HepG2 (cell line): ENCODE data around the gene PJA2. TPM values are rescaled to one million over a fixed set of nuclear protein-coding genes. Genes with fewer than 3 reads are reported as not detected.
A peak's percentile ranks its signal among the peaks of the same experiment; 100 is the strongest.

Experiments used
- ATAC-seq: fragments of 200-7000 bp; cut with Tn5 transposase; 3 replicates; pipeline ENCODE4 v1.9.1; 2020; ENCODE audit warnings: mild to moderate bottlenecking, moderate library complexity
- BruUV-seq: library from RNA; stranded (reverse); fragments of 400-500 nt; replicated peaks from 2 replicates; lab custom pipeline; 2021; lab: Mats Ljungman, UMichigan
- CTCF ChIA-PET: fragments of 300-600 bp; formaldehyde crosslinking; extraction: SDS; loops from one replicate; lab custom pipeline; 2021; ENCODE audit warnings: low total read pairs, inconsistent platforms, low intra/inter-chr PET ratio; lab: Yijun Ruan, JAX
- POLR2A ChIA-PET: fragments of 350-600 bp; sonication (Branson Sonifier 250); formaldehyde crosslinking; loops from one replicate; lab custom pipeline; 2020; ENCODE audit warnings: antibody characterized with exemption, inconsistent platforms; lab: Yijun Ruan, JAX
- DNase-seq: peaks from one replicate; pipeline ENCODE4 v3.0.0-alpha.2; 2015; ENCODE audit warnings: low spot score
- FAIRE-seq: peaks from 3 replicates; lab custom pipeline; 2011; peaks lifted over from hg19 to GRCh38; lab: Jason Lieb, UNC
- H2AFZ ChIP-seq: one replicate; pipeline ENCODE4 v1.6.1; 2011; ENCODE audit warnings: low read length, inconsistent platforms
- H3K27ac ChIP-seq: fragments of 300-600 bp; 3 replicates; pipeline ENCODE4 v1.8.0; 2011; ENCODE audit warnings: mixed run types, mild to moderate bottlenecking, mixed read lengths, low read length, inconsistent platforms; ENCODE audit not compliant: insufficient read depth; ENCODE audit errors: extremely low read length
- H3K27me3 ChIP-seq, 2 experiments: fragments of 200-600 bp in 1 of 2; 2 replicates in 1 of 2; 3 replicates in 1 of 2; pipeline versions ENCODE4 v1.6.0 to v1.8.0; 2011; ENCODE audit warnings: low read length in 2 of 2, mild to moderate bottlenecking in 2 of 2, moderate library complexity in 2 of 2, inconsistent platforms in 1 of 2; ENCODE audit not compliant: insufficient read depth in 2 of 2, control insufficient read depth in 1 of 2
- H3K36me3 ChIP-seq, 2 experiments: fragments of 200-600 bp in 1 of 2; replicated peaks in 1 of 2; 2 replicates in 1 of 2; 3 replicates in 1 of 2; pipeline versions ENCODE4 v1.5.1 to v1.8.0; 2011; ENCODE audit warnings: low read length in 2 of 2, inconsistent platforms in 1 of 2; ENCODE audit not compliant: insufficient read depth in 2 of 2, control insufficient read depth in 1 of 2
- H3K4me1 ChIP-seq: 2 replicates; pipeline ENCODE4 v1.5.1; 2012; ENCODE audit warnings: low read length, inconsistent platforms; ENCODE audit not compliant: insufficient read depth
- H3K4me2 ChIP-seq: 2 replicates; pipeline ENCODE4 v1.6.0; 2011; ENCODE audit warnings: low read depth, low read length, inconsistent platforms
- H3K4me3 ChIP-seq, 3 experiments: fragments of 200-600 bp in 1 of 3; sonication (generic), shearing (Covaris generic) in 1 of 3; replicated peaks in 1 of 3; 2 replicates each; pipeline ENCODE4 v1.5.1; 2011 to 2016; ENCODE audit warnings: low read length in 3 of 3, inconsistent platforms in 2 of 3, low read depth in 2 of 3, mild to moderate bottlenecking in 2 of 3, control low read depth in 1 of 3, mixed read lengths in 1 of 3; ENCODE audit not compliant: insufficient read depth in 1 of 3
- H3K79me2 ChIP-seq: one replicate; pipeline ENCODE4 v1.6.1; 2011; ENCODE audit warnings: low read length, inconsistent platforms; ENCODE audit not compliant: insufficient read depth
- H3K9ac ChIP-seq: 2 replicates; pipeline ENCODE4 v1.6.0; 2011; ENCODE audit warnings: mild to moderate bottlenecking, low read depth, low read length, inconsistent platforms; ENCODE audit not compliant: insufficient read depth
- H3K9me3 ChIP-seq: 2 replicates; pipeline ENCODE4 v1.5.1; 2012; ENCODE audit warnings: mild to moderate bottlenecking, low read length
- H4K20me1 ChIP-seq: 2 replicates; pipeline ENCODE4 v1.6.0; 2011; ENCODE audit warnings: inconsistent platforms, mild to moderate bottlenecking, low read length, moderate library complexity; ENCODE audit not compliant: insufficient read depth
- BRD4 ChIP-seq: sonication (generic); formaldehyde crosslinking; IDR thresholded peaks from 2 replicates; pipeline ENCODE4 v1.4.0; 2020; ENCODE audit warnings: missing genetic modification reagents
- CREB1 ChIP-seq, 2 experiments: fragments of 450-650 bp in 1 of 2; IDR thresholded peaks; 2 replicates each; pipeline ENCODE4 v1.6.1; 2016 to 2017; ENCODE audit warnings: control low read depth in 1 of 2, mild to moderate bottlenecking in 1 of 2, missing compliant biosample characterization in 1 of 2, missing genetic modification characterization in 1 of 2
- PRPF4 ChIP-seq: fragments of 200-400 bp; formaldehyde crosslinking; IDR thresholded peaks from 2 replicates; pipeline ENCODE4 v1.6.1; 2016; ENCODE audit warnings: low read length, low read depth; ENCODE audit not compliant: poor library complexity, severe bottlenecking
- SIN3A ChIP-seq: IDR thresholded peaks from 2 replicates; pipeline ENCODE4 v1.6.1; 2011; ENCODE audit warnings: low read depth, mild to moderate bottlenecking, control low read depth, low read length, borderline replicate concordance
- SRY ChIP-seq: sonication (generic); formaldehyde crosslinking; IDR thresholded peaks from 2 replicates; pipeline ENCODE4 v1.8.0; 2022; ENCODE audit warnings: mild to moderate bottlenecking, missing genetic modification reagents
- STAT6 ChIP-seq: sonication (generic); formaldehyde crosslinking; IDR thresholded peaks from 2 replicates; pipeline ENCODE4 v1.4.0; 2020; ENCODE audit warnings: missing genetic modification reagents, mild to moderate bottlenecking, borderline replicate concordance
- ZNF235 ChIP-seq: sonication (generic); formaldehyde crosslinking; IDR thresholded peaks from 2 replicates; pipeline ENCODE4 v1.8.1; 2023; ENCODE audit warnings: mild to moderate bottlenecking, missing genetic modification reagents, borderline replicate concordance
- ZNF256 ChIP-seq: sonication (generic); formaldehyde crosslinking; conservative IDR thresholded peaks from 2 replicates; pipeline ENCODE4 v1.4.0; 2020; ENCODE audit warnings: missing genetic modification reagents
- ZNF263 ChIP-seq: sonication (generic); formaldehyde crosslinking; IDR thresholded peaks from 2 replicates; pipeline ENCODE4 v1.4.0; 2020; ENCODE audit warnings: missing genetic modification reagents
- ZNF296 ChIP-seq: sonication (generic); formaldehyde crosslinking; conservative IDR thresholded peaks from 2 replicates; pipeline ENCODE4 v1.5.0; 2020; ENCODE audit warnings: mild to moderate bottlenecking, missing genetic modification reagents
- ZNF30 ChIP-seq: sonication (generic); formaldehyde crosslinking; IDR thresholded peaks from 2 replicates; pipeline ENCODE4 v1.5.0; 2020; ENCODE audit warnings: mild to moderate bottlenecking, missing genetic modification reagents
- ZNF407 ChIP-seq: sonication (generic); formaldehyde crosslinking; IDR thresholded peaks from one replicate; pipeline ENCODE4 v1.5.1; 2020; ENCODE audit warnings: mild to moderate bottlenecking, missing genetic modification reagents; ENCODE audit errors: not compliant biosample characterization
- whole genome bisulfite sequencing: methylation state at CpG from one replicate; pipeline ENCODE4 v1.1.6; 2017; ENCODE audit warnings: low lambda C conversion rate; 5-methylcytosine and 5-hydroxymethylcytosine counted together
- in situ Hi-C: cut with HindIII; loops from 2 replicates; pipeline ENCODE4 v1.10.0; 2017; ENCODE audit warnings: low pct_unique_long_range_greater_than_20kb; ENCODE audit not compliant: extremely low pct_ligation_motif_present
- intact Hi-C: fragments of 100-400 bp; cut with micrococcal nuclease; formaldehyde crosslinking; loops from one replicate; pipeline ENCODE4 v1.10.0; 2022; ENCODE audit not compliant: unreplicated experiment
- polyA plus RNA-seq, 8 experiments: library from polyadenylated mRNA; depleted of rRNA in 3 of 8; stranded (reverse) in 7 of 8; unstranded in 1 of 8; fragments of >200 nt; fragmentation: Illumina TruSeq in 4 of 8; extraction: Trizol in 4 of 8; gene quantifications; 2 replicates each; pipeline versions ENCODE4 v1.2.1 to v1.2.3, GENCODE V29; 2011 to 2016; ENCODE audit warnings: low read depth in 4 of 8, missing spikeins in 1 of 8, mixed read lengths in 1 of 8; ENCODE audit not compliant: insufficient read depth in 1 of 8
- total RNA-seq, 5 experiments: library from RNA; depleted of rRNA; stranded (reverse); fragments of >200 nt; fragmentation: Illumina TruSeq; extraction: Trizol; gene quantifications; 2 replicates each; pipeline ENCODE4 v1.2.3, GENCODE V29; 2016; ENCODE audit warnings: low read depth in 1 of 5

The PJA2 gene
- total and polyA plus RNA-seq, 2 of the 13 experiments (the other 11 are each of a cell fraction or from before 2014, with no cell fraction given): 39.4 to 41.4 TPM

GRCh38 chr5:109410389-109411148 lies 795 bp upstream of the PJA2 start:
- Histone ChIP-seq H3K36me3 (no peaks in the 10 kb centered on the region), H3K79me2 (peaks cover 41% of the 10 kb centered on the region), H3K4me2 (peak overlapping the region; percentile 84), H3K4me3 (peak overlapping the region; percentile 68 to 92 (median 73)), H3K9ac (peak overlapping the region; percentile 92), H3K9me3 (peaks cover 5% of the 10 kb centered on the region; the same call in 1 of the 2 replicates), H3K27me3 (no peaks in the 10 kb centered on the region; a peak in 1 of 5 replicates), H2AFZ (peak overlapping the region; percentile 90), H3K4me1 (peaks cover 55% of the 10 kb centered on the region), H3K27ac (peak overlapping the region; percentile 98), H4K20me1 (peaks cover 25% of the 10 kb centered on the region)
- TSS peak; percentile 97 for BruUV-seq
- 18% methylated on average over 26 of the region's 26 CpGs for WGBS
- in situ Hi-C loops (no loop called here), intact Hi-C loops (loop anchor here (2.0 to 5.0 kb wide), 4 partner anchors 57 to 1028 kb away; partner anchors contain the start of genes FBXL17, FER and MAN2A1)
- ATAC-seq: peak; percentile 13
- no peak for FAIRE-seq
- no peak for DNase-seq
- ChIA-PET CTCF (no interaction called here), POLR2A (interaction anchor here (1.2 to 1.6 kb wide), 5 partner anchors 15 to 1030 kb away, joined by 3 to 10 read pairs (median 5); partner anchors contain the start of gene MAN2A1)
- TF ChIP-seq ZNF296 (CRISPR knock-in tag): no peak
- peak; percentile 76; the same call in 1 of the 2 replicates for TF ChIP-seq SIN3A
- no peak for TF ChIP-seq SRY (CRISPR knock-in tag)
- TF ChIP-seq CREB1 (IDR thresholded peaks at IDR 0.05): no peak
- peak; percentile 72 for TF ChIP-seq CREB1 (CRISPR knock-in tag; IDR thresholded peaks at IDR 0.05)
- no peak for TF ChIP-seq ZNF235
- TF ChIP-seq STAT6 (CRISPR knock-in tag): 0 out of 2 replicates have a peak, but pooled peaks have one; percentile 79
- TF ChIP-seq ZNF407 (CRISPR knock-in tag): peak; percentile 71
- TF ChIP-seq PRPF4: no peak
- TF ChIP-seq ZNF30 (CRISPR knock-in tag): no peak
- TF ChIP-seq BRD4 (CRISPR knock-in tag): no peak; the same call in 1 of the 2 replicates
- 0 out of 2 replicates have a peak, but pooled peaks have one; percentile 46 for TF ChIP-seq ZNF256 (CRISPR knock-in tag)
- TF ChIP-seq ZNF263 (CRISPR knock-in tag): no peak
